ENCODE results near the gene SKIC2. TPM values are rescaled to one million over a fixed set of nuclear protein-coding genes. Genes with fewer than 3 reads are reported as not detected.
"Not testable (repeated sequence)": the region's sequence is repeated elsewhere in the genome, so short reads cannot be mapped to it uniquely, and the experiment has no call there.

The SKIC2 gene
- total and polyA plus RNA-seq, 2 donors (not counting 1 experiment from before 2014, with no cell fraction given): 21.6 to 58.0 TPM

GRCh38 chr6:31989363-31989762 is 30.4 kb downstream of the SKIC2 start:
- not testable (repeated sequence) for H3K27ac ChIP-seq (ENCODE audit: insufficient read depth, low read length); H3K4me1 ChIP-seq (ENCODE audit: control insufficient read depth, extremely low read depth, insufficient read depth, low read length); H3K79me2 ChIP-seq (ENCODE audit: control insufficient read depth, insufficient read depth, low read length); H3K4me3 ChIP-seq (replicated peaks in 1 of 4; ENCODE audit: control extremely low read depth in 1 of 4, insufficient read depth in 1 of 4, low read depth in 3 of 4, low read length in 4 of 4); H3K9ac ChIP-seq (ENCODE audit: insufficient read depth, low read length); H3K27me3 ChIP-seq (ENCODE audit: control insufficient read depth, insufficient read depth, low read length); H3K4me2 ChIP-seq (ENCODE audit: extremely low read depth, insufficient read depth, low read length); H3K9me3 ChIP-seq (ENCODE audit: control insufficient read depth, insufficient read depth, low read depth, low read length); H3K36me3 ChIP-seq (ENCODE audit: control insufficient read depth, insufficient read depth, low read length); DNase-seq (ENCODE audit: low read depth in 2 of 2); H2AFZ ChIP-seq (ENCODE audit: low read length); H4K20me1 ChIP-seq (ENCODE audit: control insufficient read depth, extremely low read depth, insufficient read depth, low read length)

- H3K79me2 ChIP-seq (ENCODE audit: control insufficient read depth, insufficient read depth, low read length); H3K4me1 ChIP-seq (ENCODE audit: control insufficient read depth, extremely low read depth, insufficient read depth, low read length); H3K27ac ChIP-seq (ENCODE audit: insufficient read depth, low read length); H3K4me2 ChIP-seq (ENCODE audit: extremely low read depth, insufficient read depth, low read length); H3K27me3 ChIP-seq (ENCODE audit: control insufficient read depth, insufficient read depth, low read length); H4K20me1 ChIP-seq (ENCODE audit: control insufficient read depth, extremely low read depth, insufficient read depth, low read length); H3K9me3 ChIP-seq (ENCODE audit: control insufficient read depth, insufficient read depth, low read depth, low read length); H2AFZ ChIP-seq (ENCODE audit: low read length); DNase-seq (ENCODE audit: low read depth in 2 of 2); H3K4me3 ChIP-seq (replicated peaks in 1 of 4; ENCODE audit: control extremely low read depth in 1 of 4, insufficient read depth in 1 of 4, low read depth in 3 of 4, low read length in 4 of 4); H3K9ac ChIP-seq (ENCODE audit: insufficient read depth, low read length); H3K36me3 ChIP-seq (ENCODE audit: control insufficient read depth, insufficient read depth, low read length): not testable (repeated sequence)
Observed at GRCh38 chr6:31994421-31994820, 35.4 kb downstream of the SKIC2 start.

GRCh38 chr6:31996385-31996784 is 37.4 kb downstream of the SKIC2 start:
- not testable (repeated sequence) for H3K9me3 ChIP-seq (ENCODE audit: control insufficient read depth, insufficient read depth, low read depth, low read length); H3K4me1 ChIP-seq (ENCODE audit: control insufficient read depth, extremely low read depth, insufficient read depth, low read length); H3K79me2 ChIP-seq (ENCODE audit: control insufficient read depth, insufficient read depth, low read length); DNase-seq (ENCODE audit: low read depth in 2 of 2); H4K20me1 ChIP-seq (ENCODE audit: control insufficient read depth, extremely low read depth, insufficient read depth, low read length); H3K27me3 ChIP-seq (ENCODE audit: control insufficient read depth, insufficient read depth, low read length); H3K36me3 ChIP-seq (ENCODE audit: control insufficient read depth, insufficient read depth, low read length); H3K4me3 ChIP-seq (replicated peaks in 1 of 4; ENCODE audit: control extremely low read depth in 1 of 4, insufficient read depth in 1 of 4, low read depth in 3 of 4, low read length in 4 of 4); H3K9ac ChIP-seq (ENCODE audit: insufficient read depth, low read length); H3K4me2 ChIP-seq (ENCODE audit: extremely low read depth, insufficient read depth, low read length); H2AFZ ChIP-seq (ENCODE audit: low read length); H3K27ac ChIP-seq (ENCODE audit: insufficient read depth, low read length)

- not testable (repeated sequence) for H3K79me2 ChIP-seq (ENCODE audit: control insufficient read depth, insufficient read depth, low read length); H3K27ac ChIP-seq (ENCODE audit: insufficient read depth, low read length); DNase-seq (ENCODE audit: low read depth in 2 of 2); H3K4me1 ChIP-seq (ENCODE audit: control insufficient read depth, extremely low read depth, insufficient read depth, low read length); H4K20me1 ChIP-seq (ENCODE audit: control insufficient read depth, extremely low read depth, insufficient read depth, low read length); H3K4me2 ChIP-seq (ENCODE audit: extremely low read depth, insufficient read depth, low read length); H3K4me3 ChIP-seq (replicated peaks in 1 of 4; ENCODE audit: control extremely low read depth in 1 of 4, insufficient read depth in 1 of 4, low read depth in 3 of 4, low read length in 4 of 4); H3K9ac ChIP-seq (ENCODE audit: insufficient read depth, low read length); H3K36me3 ChIP-seq (ENCODE audit: control insufficient read depth, insufficient read depth, low read length); H2AFZ ChIP-seq (ENCODE audit: low read length); H3K27me3 ChIP-seq (ENCODE audit: control insufficient read depth, insufficient read depth, low read length); H3K9me3 ChIP-seq (ENCODE audit: control insufficient read depth, insufficient read depth, low read depth, low read length)
Observed at GRCh38 chr6:32002546-32003268, 43.7 kb downstream of the SKIC2 start.

- H3K79me2 ChIP-seq (ENCODE audit: control insufficient read depth, insufficient read depth, low read length); H3K4me3 ChIP-seq (replicated peaks in 1 of 4; ENCODE audit: control extremely low read depth in 1 of 4, insufficient read depth in 1 of 4, low read depth in 3 of 4, low read length in 4 of 4); H3K27ac ChIP-seq (ENCODE audit: insufficient read depth, low read length); H3K36me3 ChIP-seq (ENCODE audit: control insufficient read depth, insufficient read depth, low read length); H3K4me1 ChIP-seq (ENCODE audit: control insufficient read depth, extremely low read depth, insufficient read depth, low read length); DNase-seq (ENCODE audit: low read depth in 2 of 2); H4K20me1 ChIP-seq (ENCODE audit: control insufficient read depth, extremely low read depth, insufficient read depth, low read length); H3K4me2 ChIP-seq (ENCODE audit: extremely low read depth, insufficient read depth, low read length); H3K9me3 ChIP-seq (ENCODE audit: control insufficient read depth, insufficient read depth, low read depth, low read length); H3K27me3 ChIP-seq (ENCODE audit: control insufficient read depth, insufficient read depth, low read length); H3K9ac ChIP-seq (ENCODE audit: insufficient read depth, low read length); H2AFZ ChIP-seq (ENCODE audit: low read length): not testable (repeated sequence)
Observed at GRCh38 chr6:32003301-32003700, 44.3 kb downstream of the SKIC2 start.

- DNase-seq (ENCODE audit: low read depth in 2 of 2); H3K9ac ChIP-seq (ENCODE audit: insufficient read depth, low read length); H3K9me3 ChIP-seq (ENCODE audit: control insufficient read depth, insufficient read depth, low read depth, low read length); H3K27me3 ChIP-seq (ENCODE audit: control insufficient read depth, insufficient read depth, low read length); H4K20me1 ChIP-seq (ENCODE audit: control insufficient read depth, extremely low read depth, insufficient read depth, low read length); H3K4me3 ChIP-seq (replicated peaks in 1 of 4; ENCODE audit: control extremely low read depth in 1 of 4, insufficient read depth in 1 of 4, low read depth in 3 of 4, low read length in 4 of 4); H3K27ac ChIP-seq (ENCODE audit: insufficient read depth, low read length); H2AFZ ChIP-seq (ENCODE audit: low read length); H3K79me2 ChIP-seq (ENCODE audit: control insufficient read depth, insufficient read depth, low read length); H3K4me1 ChIP-seq (ENCODE audit: control insufficient read depth, extremely low read depth, insufficient read depth, low read length); H3K36me3 ChIP-seq (ENCODE audit: control insufficient read depth, insufficient read depth, low read length); H3K4me2 ChIP-seq (ENCODE audit: extremely low read depth, insufficient read depth, low read length): not testable (repeated sequence)
Observed at GRCh38 chr6:32004393-32004792, 45.4 kb downstream of the SKIC2 start.

GRCh38 chr6:32004864-32005537 is 46.0 kb downstream of the SKIC2 start:
- not testable (repeated sequence) for H3K27me3 ChIP-seq (ENCODE audit: control insufficient read depth, insufficient read depth, low read length); H3K4me3 ChIP-seq (replicated peaks in 1 of 4; ENCODE audit: control extremely low read depth in 1 of 4, insufficient read depth in 1 of 4, low read depth in 3 of 4, low read length in 4 of 4); H3K4me2 ChIP-seq (ENCODE audit: extremely low read depth, insufficient read depth, low read length); H3K79me2 ChIP-seq (ENCODE audit: control insufficient read depth, insufficient read depth, low read length); DNase-seq (ENCODE audit: low read depth in 2 of 2); H3K36me3 ChIP-seq (ENCODE audit: control insufficient read depth, insufficient read depth, low read length); H3K27ac ChIP-seq (ENCODE audit: insufficient read depth, low read length); H3K9ac ChIP-seq (ENCODE audit: insufficient read depth, low read length); H4K20me1 ChIP-seq (ENCODE audit: control insufficient read depth, extremely low read depth, insufficient read depth, low read length); H2AFZ ChIP-seq (ENCODE audit: low read length); H3K9me3 ChIP-seq (ENCODE audit: control insufficient read depth, insufficient read depth, low read depth, low read length); H3K4me1 ChIP-seq (ENCODE audit: control insufficient read depth, extremely low read depth, insufficient read depth, low read length)

All from fibroblast of lung (primary cell).